CD4-positive, alpha-beta T cell (primary cell): Measurements from ENCODE around the gene PGS1. TPM values are rescaled to one million over a fixed set of nuclear protein-coding genes. Genes with fewer than 3 reads are reported as not detected.
"Not testable (repeated sequence)": the region's sequence is repeated elsewhere in the genome, so short reads cannot be mapped to it uniquely, and the experiment has no call there.

Source experiments
- ATAC-seq: fragments of 200-7000 bp; cut with Tn5 transposase; one replicate; pipeline ENCODE4 v1.10.0; 2022; ENCODE audit warnings: mild to moderate bottlenecking; ENCODE audit not compliant: poor library complexity
- CTCF ChIA-PET: fragments of 350-600 bp; sonication (Branson Sonifier 250); formaldehyde crosslinking; loops from one replicate; lab custom pipeline; 2021; ENCODE audit warnings: antibody characterized with exemption, inconsistent platforms; lab: Charles Lee
- POLR2A ChIA-PET: fragments of 350-600 bp; sonication (Branson Sonifier 250); formaldehyde crosslinking; loops from one replicate; lab custom pipeline; 2021; ENCODE audit warnings: antibody characterized with exemption, inconsistent platforms; lab: Charles Lee
- DNase-seq, 14 experiments: peaks; one replicate each; pipeline ENCODE4 v3.0.0-alpha.2; 2013 to 2020; ENCODE audit warnings: mixed read lengths in 2 of 14
- H3K27ac ChIP-seq, 2 donors: one replicate each; pipeline versions ENCODE4 v1.5.1 to v1.7.0; 2013; ENCODE audit warnings: low read length in 2 of 2, low read depth in 1 of 2, mild to moderate bottlenecking in 1 of 2
- H3K27me3 ChIP-seq, 2 experiments: 1 replicate in 1 of 2; 2 replicates in 1 of 2; pipeline versions ENCODE4 v1.6.1 to v1.7.0; 2013; ENCODE audit warnings: low read length in 2 of 2, control low read depth in 1 of 2, mild to moderate bottlenecking in 1 of 2, moderate library complexity in 1 of 2; ENCODE audit not compliant: insufficient read depth in 2 of 2, control insufficient read depth in 1 of 2
- H3K36me3 ChIP-seq: one replicate; pipeline ENCODE4 v1.6.1; 2013; ENCODE audit warnings: low read length, control low read depth; ENCODE audit not compliant: insufficient read depth
- H3K4me1 ChIP-seq: one replicate; pipeline ENCODE4 v1.6.1; 2013; ENCODE audit warnings: low read length, control low read depth; ENCODE audit not compliant: insufficient read depth
- H3K4me3 ChIP-seq: one replicate; pipeline ENCODE4 v1.5.1; 2013; ENCODE audit warnings: mild to moderate bottlenecking, low read length, moderate library complexity
- H3K9me3 ChIP-seq, 2 experiments: 1 replicate in 1 of 2; 2 replicates in 1 of 2; pipeline versions ENCODE4 v1.6.1 to v1.7.0; 2013; ENCODE audit warnings: low read length in 2 of 2, mild to moderate bottlenecking in 2 of 2, control low read depth in 1 of 2, moderate library complexity in 1 of 2; ENCODE audit not compliant: control insufficient read depth in 1 of 2, insufficient read depth in 1 of 2
- H3K27ac Mint-ChIP-seq: one replicate; pipeline ENCODE4 v1.8.0; 2020; ENCODE audit warnings: mixed read lengths
- H3K27me3 Mint-ChIP-seq: one replicate; pipeline ENCODE4 v1.8.0; 2021; ENCODE audit warnings: mixed read lengths
- H3K36me3 Mint-ChIP-seq: one replicate; pipeline ENCODE4 v1.8.0; 2021; ENCODE audit warnings: low read depth, mixed read lengths
- H3K4me1 Mint-ChIP-seq: one replicate; pipeline ENCODE4 v1.8.0; 2021; ENCODE audit warnings: low read depth, mixed read lengths
- H3K4me3 Mint-ChIP-seq: one replicate; pipeline ENCODE4 v1.8.0; 2020; ENCODE audit warnings: mild to moderate bottlenecking, mixed read lengths
- H3K9me3 Mint-ChIP-seq: one replicate; pipeline ENCODE4 v1.8.0; 2020; ENCODE audit warnings: mixed read lengths
- intact Hi-C, 2 experiments: fragments of 100-400 bp; cut with DNase I in 1 of 2; cut with micrococcal nuclease in 1 of 2; formaldehyde crosslinking; loops; one replicate each; pipeline versions ENCODE4 v1.15.1 to v1.9.0; 2023 to 2025; cut with DNase I, micrococcal nuclease
- total RNA-seq, 174 experiments: library from RNA in 2 of 174; stranded (reverse) in 2 of 174; gene quantifications; one replicate each; pipeline ENCODE4 v1.2.3 and lab custom pipeline; 2021 to 2026
- TF ChIP-seq, protein P1 (sequence below): fragments of 200-600 bp; IDR thresholded peaks from one replicate; pipeline ENCODE4 v1.8.0; 2022; ENCODE audit warnings: antibody characterized with exemption, mild to moderate bottlenecking

PGS1 gene
- total RNA-seq, 2 experiments from 2014 or later = 40.9 to 45.3 TPM

- no peaks in the 10 kb centered on the region for H3K27me3 ChIP-seq
- ATAC-seq (no peak), DNase-seq (no peak)
- POLR2A ChIA-PET = no interaction called here
- H3K9me3 ChIP-seq = peaks cover 0 to 6% of the 10 kb centered on the region in 2 experiments
- H3K36me3 ChIP-seq = no peaks in the 10 kb centered on the region
- no peak overlapping the region for H3K4me3 ChIP-seq
- Mint-ChIP-seq H3K9me3 (no peaks in the 10 kb centered on the region), H3K27me3 (no peaks in the 10 kb centered on the region), H3K4me1 (no peaks in the 10 kb centered on the region), H3K4me3 (no peak overlapping the region), H3K36me3 (no peaks in the 10 kb centered on the region), H3K27ac (no peak overlapping the region)
- intact Hi-C loops = no loop called here
- no peak overlapping the region for H3K27ac ChIP-seq
- CTCF ChIA-PET = no interaction called here
- TF ChIP-seq, protein P1, sequence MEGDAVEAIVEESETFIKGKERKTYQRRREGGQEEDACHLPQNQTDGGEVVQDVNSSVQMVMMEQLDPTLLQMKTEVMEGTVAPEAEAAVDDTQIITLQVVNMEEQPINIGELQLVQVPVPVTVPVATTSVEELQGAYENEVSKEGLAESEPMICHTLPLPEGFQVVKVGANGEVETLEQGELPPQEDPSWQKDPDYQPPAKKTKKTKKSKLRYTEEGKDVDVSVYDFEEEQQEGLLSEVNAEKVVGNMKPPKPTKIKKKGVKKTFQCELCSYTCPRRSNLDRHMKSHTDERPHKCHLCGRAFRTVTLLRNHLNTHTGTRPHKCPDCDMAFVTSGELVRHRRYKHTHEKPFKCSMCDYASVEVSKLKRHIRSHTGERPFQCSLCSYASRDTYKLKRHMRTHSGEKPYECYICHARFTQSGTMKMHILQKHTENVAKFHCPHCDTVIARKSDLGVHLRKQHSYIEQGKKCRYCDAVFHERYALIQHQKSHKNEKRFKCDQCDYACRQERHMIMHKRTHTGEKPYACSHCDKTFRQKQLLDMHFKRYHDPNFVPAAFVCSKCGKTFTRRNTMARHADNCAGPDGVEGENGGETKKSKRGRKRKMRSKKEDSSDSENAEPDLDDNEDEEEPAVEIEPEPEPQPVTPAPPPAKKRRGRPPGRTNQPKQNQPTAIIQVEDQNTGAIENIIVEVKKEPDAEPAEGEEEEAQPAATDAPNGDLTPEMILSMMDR = no peak
- no peaks in the 10 kb centered on the region for H3K4me1 ChIP-seq
Observed at GRCh38 chr17:78461799-78462053, 83.3 kb downstream of the PGS1 start.

GRCh38 chr17:78462148-78462547 is 83.7 kb downstream of the PGS1 start:
- ChIA-PET CTCF (no interaction called here), POLR2A (no interaction called here)
- no peaks in the 10 kb centered on the region for H3K36me3 ChIP-seq
- H3K4me3 ChIP-seq = no peak overlapping the region
- intact Hi-C loops = no loop called here
- H3K27me3 ChIP-seq = no peaks in the 10 kb centered on the region
- peaks cover 0 to 6% of the 10 kb centered on the region in 2 experiments for H3K9me3 ChIP-seq
- DNase-seq (no peak), ATAC-seq (no peak)
- no peaks in the 10 kb centered on the region for H3K36me3 Mint-ChIP-seq
- H3K4me3 Mint-ChIP-seq = no peak overlapping the region
- H3K4me1 Mint-ChIP-seq = no peaks in the 10 kb centered on the region
- TF ChIP-seq, protein P1 = no peak
- no peak overlapping the region for H3K27ac Mint-ChIP-seq
- no peaks in the 10 kb centered on the region for H3K9me3 Mint-ChIP-seq
- H3K4me1 ChIP-seq = no peaks in the 10 kb centered on the region
- no peaks in the 10 kb centered on the region for H3K27me3 Mint-ChIP-seq
- H3K27ac ChIP-seq = no peak overlapping the region

DNA sequence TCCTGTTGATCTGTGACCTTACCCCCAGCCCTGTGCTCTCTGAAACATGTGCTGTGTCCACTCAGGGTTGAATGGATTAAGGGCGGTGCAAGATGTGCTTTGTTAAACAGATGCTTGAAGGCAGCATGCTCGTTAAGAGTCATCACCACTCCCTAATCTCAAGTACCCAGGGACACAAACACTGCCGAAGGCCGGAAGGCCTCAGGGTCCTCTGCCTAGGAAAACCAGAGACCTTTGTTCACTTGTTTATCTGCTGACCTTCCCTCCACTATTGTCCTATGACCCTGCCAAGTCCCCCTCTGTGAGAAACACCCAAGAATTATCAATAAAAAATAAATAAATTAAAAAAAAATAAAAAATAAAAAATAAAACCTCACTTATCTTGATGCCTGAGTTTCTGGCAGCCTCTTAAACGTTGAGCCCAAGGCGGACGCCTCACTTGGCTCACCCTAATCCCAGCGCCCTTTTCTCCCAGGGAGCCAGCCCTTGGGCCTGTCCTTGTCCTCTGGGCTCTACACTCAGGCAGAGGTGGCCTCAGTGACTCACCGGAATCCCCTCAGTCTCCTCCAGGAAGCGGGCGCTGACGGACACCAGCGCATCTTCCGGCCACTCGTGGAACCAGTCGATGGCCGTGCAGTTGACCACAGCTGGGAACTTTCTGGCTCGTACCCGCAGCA is 87.8 kb downstream of the PGS1 start:
- H3K9me3 Mint-ChIP-seq, H3K4me1 ChIP-seq, POLR2A ChIA-PET, ATAC-seq, H3K36me3 Mint-ChIP-seq, H3K27ac ChIP-seq, H3K27me3 ChIP-seq, H3K4me1 Mint-ChIP-seq, H3K27ac Mint-ChIP-seq, H3K27me3 Mint-ChIP-seq, H3K4me3 ChIP-seq, DNase-seq, CTCF ChIA-PET, H3K36me3 ChIP-seq, intact Hi-C loops, H3K4me3 Mint-ChIP-seq: not testable (repeated sequence)
- peaks cover 0 to 10% of the 10 kb centered on the region in 2 experiments for H3K9me3 ChIP-seq
